ENCODE results near the gene ZNF664.

DNA sequence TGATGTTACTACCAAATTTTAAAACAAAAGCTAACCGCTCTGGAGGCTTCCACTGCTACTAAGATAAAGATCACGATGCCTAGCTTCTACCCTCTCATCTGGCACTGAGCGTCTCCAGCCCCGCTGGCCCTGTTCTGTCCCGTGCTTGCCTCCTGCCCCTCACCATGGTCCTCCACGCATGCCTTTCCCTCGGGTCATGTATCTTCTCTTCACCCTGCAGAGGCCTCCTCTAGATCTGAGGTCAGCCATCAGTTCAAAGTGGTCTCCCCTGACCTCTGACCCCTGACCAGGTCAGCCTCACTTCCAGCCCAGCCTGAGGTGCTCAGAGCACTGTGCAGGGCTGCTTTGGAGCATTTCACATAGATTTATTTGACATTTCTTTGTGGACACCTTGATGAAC lies 28.3 kb downstream of the ZNF664 start:
- TF ChIP-seq, protein P1, sequence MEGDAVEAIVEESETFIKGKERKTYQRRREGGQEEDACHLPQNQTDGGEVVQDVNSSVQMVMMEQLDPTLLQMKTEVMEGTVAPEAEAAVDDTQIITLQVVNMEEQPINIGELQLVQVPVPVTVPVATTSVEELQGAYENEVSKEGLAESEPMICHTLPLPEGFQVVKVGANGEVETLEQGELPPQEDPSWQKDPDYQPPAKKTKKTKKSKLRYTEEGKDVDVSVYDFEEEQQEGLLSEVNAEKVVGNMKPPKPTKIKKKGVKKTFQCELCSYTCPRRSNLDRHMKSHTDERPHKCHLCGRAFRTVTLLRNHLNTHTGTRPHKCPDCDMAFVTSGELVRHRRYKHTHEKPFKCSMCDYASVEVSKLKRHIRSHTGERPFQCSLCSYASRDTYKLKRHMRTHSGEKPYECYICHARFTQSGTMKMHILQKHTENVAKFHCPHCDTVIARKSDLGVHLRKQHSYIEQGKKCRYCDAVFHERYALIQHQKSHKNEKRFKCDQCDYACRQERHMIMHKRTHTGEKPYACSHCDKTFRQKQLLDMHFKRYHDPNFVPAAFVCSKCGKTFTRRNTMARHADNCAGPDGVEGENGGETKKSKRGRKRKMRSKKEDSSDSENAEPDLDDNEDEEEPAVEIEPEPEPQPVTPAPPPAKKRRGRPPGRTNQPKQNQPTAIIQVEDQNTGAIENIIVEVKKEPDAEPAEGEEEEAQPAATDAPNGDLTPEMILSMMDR (conservative IDR thresholded peaks at IDR 0.05): no peak
- TF ChIP-seq EZH2 (IDR thresholded peaks at IDR 0.05; ENCODE audit: low read depth): no peak
